ENCODE results near the gene DDX4.

The DDX4 gene

GRCh38 chr5:55836191-55836590 lies 98.3 kb downstream of the DDX4 start:
- DNase-seq (ENCODE audit: low read depth in 1 of 2, low spot score in 1 of 2) = no peak
- Histone ChIP-seq H3K4me3 (replicated peaks; ENCODE audit: insufficient read depth, low read length) (no peak overlapping the region), H3K27ac (replicated peaks) (no peak overlapping the region), H3K27me3 (ENCODE audit: insufficient read depth, poor library complexity, severe bottlenecking) (no peaks in the 10 kb centered on the region)
- TF ChIP-seq CTCF (IDR thresholded peaks at IDR 0.05; ENCODE audit: insufficient read depth, low read length) (no peak), POLR2AphosphoS5 (IDR thresholded peaks at IDR 0.05; ENCODE audit: low read depth) (no peak), GABPA (IDR thresholded peaks at IDR 0.05; ENCODE audit: low read depth) (no peak), REST (IDR thresholded peaks at IDR 0.05; ENCODE audit: insufficient replicate concordance, low read depth) (no peak), SPI1 (IDR thresholded peaks at IDR 0.05; ENCODE audit: borderline replicate concordance, low read depth) (no peak)

GRCh38 chr5:55841976-55842375 lies 104.1 kb downstream of the DDX4 start:
- no peak for DNase-seq (ENCODE audit: low read depth in 1 of 2, low spot score in 1 of 2)
- H3K4me3 ChIP-seq (replicated peaks; ENCODE audit: insufficient read depth, low read length) = no peak overlapping the region
- H3K27ac ChIP-seq (replicated peaks) = no peak overlapping the region
- H3K27me3 ChIP-seq (ENCODE audit: insufficient read depth, poor library complexity, severe bottlenecking) = no peaks in the 10 kb centered on the region
- no peak for TF ChIP-seq CTCF (IDR thresholded peaks at IDR 0.05; ENCODE audit: insufficient read depth, low read length)
- TF ChIP-seq SPI1 (IDR thresholded peaks at IDR 0.05; ENCODE audit: borderline replicate concordance, low read depth) = no peak
- no peak for TF ChIP-seq GABPA (IDR thresholded peaks at IDR 0.05; ENCODE audit: low read depth)
- TF ChIP-seq REST (IDR thresholded peaks at IDR 0.05; ENCODE audit: insufficient replicate concordance, low read depth) = no peak
- no peak for TF ChIP-seq POLR2AphosphoS5 (IDR thresholded peaks at IDR 0.05; ENCODE audit: low read depth)

GRCh38 chr5:55847837-55848236 lies 110.0 kb downstream of the DDX4 start:
- Histone ChIP-seq H3K4me3 (replicated peaks; ENCODE audit: insufficient read depth, low read length) (no peak overlapping the region), H3K27me3 (ENCODE audit: insufficient read depth, poor library complexity, severe bottlenecking) (no peaks in the 10 kb centered on the region), H3K27ac (replicated peaks) (no peak overlapping the region)
- TF ChIP-seq POLR2AphosphoS5 (IDR thresholded peaks at IDR 0.05; ENCODE audit: low read depth) (no peak), SPI1 (IDR thresholded peaks at IDR 0.05; ENCODE audit: borderline replicate concordance, low read depth) (no peak), REST (IDR thresholded peaks at IDR 0.05; ENCODE audit: insufficient replicate concordance, low read depth) (no peak), GABPA (IDR thresholded peaks at IDR 0.05; ENCODE audit: low read depth) (no peak), CTCF (IDR thresholded peaks at IDR 0.05; ENCODE audit: insufficient read depth, low read length) (no peak)
- no peak for DNase-seq (ENCODE audit: low read depth in 1 of 2, low spot score in 1 of 2)
